AML-193 (cell line): ENCODE measurements around the gene ENTPD2.
"Not testable (repeated sequence)": the region's sequence is repeated elsewhere in the genome, so short reads cannot be mapped to it uniquely, and the experiment has no call there.

Experiments
- DNase-seq, 2 experiments: peaks; one replicate each; lab custom pipeline; 2025; lab: John Stamatoyannopoulos, UW

Gene ENTPD2

DNA sequence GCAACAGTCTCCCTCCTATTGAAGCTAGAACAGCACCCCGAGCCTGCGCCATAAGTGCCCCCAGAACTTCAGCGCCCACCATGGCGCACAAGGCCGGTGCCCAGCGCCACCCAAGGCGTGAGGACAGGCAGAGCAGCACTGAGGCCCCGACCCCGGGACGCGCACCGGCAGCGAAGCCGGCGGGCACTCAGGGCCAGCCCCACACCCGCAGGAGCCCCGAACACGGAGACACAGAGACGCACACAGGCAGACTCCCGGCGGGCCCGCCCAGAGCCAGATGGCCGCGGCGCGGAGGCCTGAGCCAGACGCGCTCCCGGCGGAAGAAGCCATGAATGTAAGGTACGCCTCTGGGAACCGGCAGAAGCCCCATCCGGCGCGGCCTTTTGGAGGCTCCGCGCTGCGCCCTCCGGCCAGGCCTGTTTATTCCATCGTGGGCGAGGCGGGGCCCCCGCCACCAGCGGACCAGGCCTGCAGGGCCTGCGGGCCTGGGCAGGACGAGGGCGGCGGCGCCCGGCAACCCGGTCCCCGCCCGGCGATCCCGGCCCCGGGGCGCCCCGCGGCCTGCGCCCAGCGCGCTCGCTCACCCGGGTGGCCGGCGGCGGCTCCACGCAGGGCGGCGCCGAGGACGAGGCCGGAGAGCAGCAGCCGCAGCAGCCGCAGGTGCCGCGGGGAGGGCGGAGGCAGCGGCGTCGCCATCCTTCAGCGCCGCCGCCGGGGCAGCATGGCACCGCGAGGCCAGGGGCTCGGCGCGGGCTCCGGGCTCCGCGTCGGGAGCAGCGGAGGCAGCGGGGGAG is 8.4 kb downstream of the ENTPD2 start:
- no peak for DNase-seq

- DNase-seq, result no peak
Observed at GRCh38 chr9:137044502-137045177, 9.2 kb downstream of the ENTPD2 start.

GRCh38 chr9:137044037-137044436 is 9.8 kb downstream of the ENTPD2 start:
- no peak for DNase-seq

GRCh38 chr9:137042751-137043727 is 10.8 kb downstream of the ENTPD2 start:
- no peak for DNase-seq

GRCh38 chr9:137041124-137041523 is 12.7 kb downstream of the ENTPD2 start:
- DNase-seq, result no peak

DNA sequence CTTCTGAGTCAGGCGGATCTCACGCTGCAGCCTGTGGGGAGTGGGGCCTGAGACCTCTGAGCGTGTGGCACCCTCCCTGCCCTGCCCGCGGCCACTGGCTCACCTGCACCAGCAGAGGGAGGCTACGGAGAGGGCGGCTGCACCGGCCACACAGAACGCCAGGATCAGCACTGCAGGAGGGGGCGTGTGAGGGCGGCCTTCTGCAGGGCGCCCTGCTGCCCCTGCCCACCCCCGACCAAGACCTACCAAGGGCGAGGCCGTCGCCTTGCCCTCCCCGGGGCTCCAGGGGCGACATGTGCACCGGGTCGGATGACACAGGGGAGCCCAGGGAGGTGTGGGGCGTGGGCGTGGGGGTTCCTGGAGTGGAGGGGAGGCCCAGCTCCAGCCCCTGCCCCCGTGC is 13.3 kb downstream of the ENTPD2 start:
- no peak for DNase-seq

GRCh38 chr9:137039611-137040366 is 14.1 kb downstream of the ENTPD2 start:
- DNase-seq, result no peak

DNA sequence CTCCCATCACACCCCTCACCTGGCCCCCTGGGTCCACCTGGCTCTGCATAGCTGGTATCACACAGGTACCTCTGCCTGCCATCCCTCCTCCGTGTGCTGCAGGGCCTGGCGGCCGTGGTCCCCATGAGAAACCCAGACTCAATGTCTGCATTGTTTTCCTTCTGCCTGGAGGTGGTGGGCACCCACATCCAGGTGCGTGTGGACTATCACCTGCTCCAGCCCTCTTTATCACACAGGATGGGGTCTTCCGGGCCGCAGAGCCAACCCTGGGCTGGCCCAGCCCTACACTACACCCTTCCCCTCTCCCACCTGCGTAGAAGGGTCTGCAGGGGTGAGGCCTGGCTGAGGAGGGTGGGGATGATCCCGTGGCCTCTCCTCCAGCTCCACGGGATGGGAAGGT is 14.9 kb downstream of the ENTPD2 start:
- no peak for DNase-seq

DNA sequence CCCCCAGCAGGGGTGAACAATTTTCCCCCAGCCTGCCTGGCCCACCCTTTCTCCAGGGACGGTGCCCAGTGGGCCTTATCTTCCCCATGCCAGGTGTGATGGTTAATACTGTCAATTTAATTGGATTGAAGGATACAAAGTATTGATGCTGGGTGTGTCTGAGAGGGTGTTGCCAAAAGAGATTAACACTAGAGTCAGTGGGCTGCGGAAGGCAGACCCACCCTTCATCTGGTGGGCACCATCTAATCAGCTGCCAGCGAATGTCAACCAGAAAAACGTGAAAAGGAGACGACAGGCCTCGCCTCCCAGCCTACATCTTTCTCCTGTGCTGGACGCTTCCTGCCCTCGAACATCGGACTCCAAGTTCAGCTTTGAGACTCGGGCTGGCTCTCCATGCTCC is 16.4 kb downstream of the ENTPD2 start:
- no peak for DNase-seq

GRCh38 chr9:137037035-137037434 is 16.8 kb downstream of the ENTPD2 start:
- DNase-seq, result no peak

GRCh38 chr9:137035937-137036336 is 17.9 kb downstream of the ENTPD2 start:
- no peak for DNase-seq

DNA sequence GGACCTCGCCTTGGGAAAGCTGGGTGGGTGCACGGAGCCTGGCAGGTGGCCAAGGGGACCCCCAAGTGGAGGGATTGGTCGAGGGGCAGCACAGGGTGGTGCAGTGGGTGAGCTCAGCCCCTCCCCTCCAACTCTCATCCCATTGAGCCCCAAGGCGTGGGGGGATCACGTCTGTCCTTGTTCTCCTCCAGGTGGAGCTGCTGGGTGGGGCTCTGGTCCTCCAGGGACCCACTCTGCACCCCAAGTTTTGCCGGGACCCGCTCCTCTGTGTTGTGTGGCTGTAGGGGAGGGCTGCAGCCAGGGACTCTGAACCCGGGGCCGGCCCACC is 18.4 kb downstream of the ENTPD2 start:
- DNase-seq, result no peak

GRCh38 chr9:137034709-137035506 is 19.0 kb downstream of the ENTPD2 start:
- DNase-seq, result peak; percentile 77 to 84

DNA sequence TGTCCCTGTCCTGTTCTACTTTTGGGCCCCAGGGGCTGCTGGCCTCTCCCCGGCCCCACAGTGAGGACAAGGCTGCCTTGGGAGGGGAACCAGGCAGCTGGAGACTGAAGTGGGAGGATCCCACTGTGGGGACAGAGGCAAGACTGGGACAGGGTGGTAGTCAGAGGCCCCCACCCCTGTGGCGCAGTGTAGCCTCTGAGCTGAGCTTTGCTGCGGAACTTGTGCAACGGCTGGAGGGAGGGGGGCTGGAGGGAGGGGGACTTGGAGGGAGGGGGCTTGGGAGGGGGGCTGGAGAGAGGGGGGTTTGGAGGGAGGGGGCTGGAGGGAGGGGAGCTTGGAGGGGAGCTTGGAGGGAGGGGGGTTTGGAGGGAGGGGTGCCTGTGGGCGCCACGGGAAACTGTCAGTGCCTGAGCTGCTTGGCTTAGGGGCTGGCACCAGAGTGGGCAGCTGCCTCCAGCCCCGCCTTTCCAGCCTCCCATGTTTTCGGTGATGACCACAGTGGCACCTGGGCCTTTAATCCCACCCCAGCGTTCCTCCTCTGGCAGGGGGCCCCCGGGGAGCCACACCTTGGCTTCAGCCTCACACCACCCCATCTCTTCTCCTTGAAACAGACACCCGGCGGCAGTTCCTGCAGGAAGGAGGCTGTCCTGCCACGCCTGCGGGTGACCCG is 19.7 kb downstream of the ENTPD2 start:
- DNase-seq, result peak; percentile 78 to 79

GRCh38 chr9:137033481-137033880 is 20.4 kb downstream of the ENTPD2 start:
- DNase-seq, result not testable (repeated sequence)

GRCh38 chr9:137032858-137033257 is 21.0 kb downstream of the ENTPD2 start:
- DNase-seq, result peak; percentile 92 to 95

GRCh38 chr9:137031904-137032640 is 21.8 kb downstream of the ENTPD2 start, which contains the start of gene FUT7:
Gene FUT7 (minus strand): TSS chr9:137032088. CDS start chr9:137031991, 97 bp downstream.
- DNase-seq, result peak; percentile 42 to 58

GRCh38 chr9:137030538-137031527 is 23.0 kb downstream of the ENTPD2 start:
- DNase-seq, result peak; percentile 87 to 94
